PFSK-1 (cell line): ENCODE measurements around the gene ATP8B4.

ENCODE experiments used
- FOXP2 ChIP-seq: optimal IDR thresholded peaks from 2 replicates; pipeline ENCODE3; 2011; ENCODE audit warnings: borderline replicate concordance, control low read depth, inconsistent platforms; ENCODE audit not compliant: insufficient read depth; ENCODE audit errors: extremely low read length, extremely low read depth
- POLR2AphosphoS5 ChIP-seq: IDR thresholded peaks from 2 replicates; pipeline ENCODE4 v1.6.1; 2012; ENCODE audit warnings: low read depth, mild to moderate bottlenecking, control low read depth, low read length, moderate library complexity
- SIN3A ChIP-seq: IDR thresholded peaks from 2 replicates; pipeline ENCODE4 v1.6.1; 2012; ENCODE audit warnings: mild to moderate bottlenecking, low read length, moderate library complexity, borderline replicate concordance; ENCODE audit not compliant: insufficient read depth
- TAF1 ChIP-seq: IDR thresholded peaks from 2 replicates; pipeline ENCODE4 v1.6.1; 2012; ENCODE audit warnings: low read length, control low read depth, borderline replicate concordance; ENCODE audit not compliant: insufficient read depth
- TF ChIP-seq, protein P1 (sequence below), 2 experiments: IDR thresholded peaks; 2 replicates each; pipeline versions ENCODE4 v1.6.1 to v1.8.0; 2011 to 2012; ENCODE audit warnings: low read depth in 2 of 2, low read length in 2 of 2, control low read depth in 1 of 2, inconsistent platforms in 1 of 2, mild to moderate bottlenecking in 1 of 2, moderate library complexity in 1 of 2; ENCODE audit not compliant: insufficient read depth in 1 of 2

DNA sequence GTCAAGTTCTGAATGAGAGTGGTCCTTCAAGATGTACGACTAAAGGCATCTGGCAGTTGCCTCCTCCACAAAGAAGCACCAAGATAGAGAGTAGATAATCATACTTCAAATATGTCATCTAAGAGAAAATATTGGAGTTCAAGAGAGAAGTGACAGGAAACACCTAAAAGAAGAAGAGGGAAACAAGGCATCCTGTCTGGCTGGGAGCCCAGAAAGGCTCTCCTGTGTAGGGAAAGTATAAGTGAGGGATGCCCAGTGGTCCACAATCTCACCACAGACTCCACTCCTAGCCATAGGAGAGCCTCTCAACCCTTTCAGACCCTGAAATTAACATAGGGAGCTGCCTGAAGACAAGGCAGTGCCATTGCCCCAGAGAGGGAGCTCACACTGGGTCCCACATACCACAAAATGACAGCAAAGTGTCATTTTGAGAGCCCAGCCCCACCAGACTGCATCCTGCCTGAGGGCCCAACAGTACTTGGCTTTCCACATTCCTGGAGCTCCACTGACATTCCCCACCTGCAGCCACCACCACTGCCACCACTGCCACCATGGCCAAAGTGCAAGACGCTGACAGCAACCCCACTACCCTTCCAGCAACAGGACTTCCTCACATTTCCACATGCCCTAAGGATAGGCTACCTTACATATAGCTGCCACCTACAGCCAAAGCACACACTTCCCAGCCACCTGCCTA lies 210.6 kb downstream of the ATP8B4 start:
- TF ChIP-seq TAF1: no peak
- TF ChIP-seq POLR2AphosphoS5: no peak
- TF ChIP-seq, protein P1, sequence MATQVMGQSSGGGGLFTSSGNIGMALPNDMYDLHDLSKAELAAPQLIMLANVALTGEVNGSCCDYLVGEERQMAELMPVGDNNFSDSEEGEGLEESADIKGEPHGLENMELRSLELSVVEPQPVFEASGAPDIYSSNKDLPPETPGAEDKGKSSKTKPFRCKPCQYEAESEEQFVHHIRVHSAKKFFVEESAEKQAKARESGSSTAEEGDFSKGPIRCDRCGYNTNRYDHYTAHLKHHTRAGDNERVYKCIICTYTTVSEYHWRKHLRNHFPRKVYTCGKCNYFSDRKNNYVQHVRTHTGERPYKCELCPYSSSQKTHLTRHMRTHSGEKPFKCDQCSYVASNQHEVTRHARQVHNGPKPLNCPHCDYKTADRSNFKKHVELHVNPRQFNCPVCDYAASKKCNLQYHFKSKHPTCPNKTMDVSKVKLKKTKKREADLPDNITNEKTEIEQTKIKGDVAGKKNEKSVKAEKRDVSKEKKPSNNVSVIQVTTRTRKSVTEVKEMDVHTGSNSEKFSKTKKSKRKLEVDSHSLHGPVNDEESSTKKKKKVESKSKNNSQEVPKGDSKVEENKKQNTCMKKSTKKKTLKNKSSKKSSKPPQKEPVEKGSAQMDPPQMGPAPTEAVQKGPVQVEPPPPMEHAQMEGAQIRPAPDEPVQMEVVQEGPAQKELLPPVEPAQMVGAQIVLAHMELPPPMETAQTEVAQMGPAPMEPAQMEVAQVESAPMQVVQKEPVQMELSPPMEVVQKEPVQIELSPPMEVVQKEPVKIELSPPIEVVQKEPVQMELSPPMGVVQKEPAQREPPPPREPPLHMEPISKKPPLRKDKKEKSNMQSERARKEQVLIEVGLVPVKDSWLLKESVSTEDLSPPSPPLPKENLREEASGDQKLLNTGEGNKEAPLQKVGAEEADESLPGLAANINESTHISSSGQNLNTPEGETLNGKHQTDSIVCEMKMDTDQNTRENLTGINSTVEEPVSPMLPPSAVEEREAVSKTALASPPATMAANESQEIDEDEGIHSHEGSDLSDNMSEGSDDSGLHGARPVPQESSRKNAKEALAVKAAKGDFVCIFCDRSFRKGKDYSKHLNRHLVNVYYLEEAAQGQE (IDR thresholded peaks at IDR 0.05; ENCODE audit: insufficient read depth in 1 of 2, low read depth in 2 of 2, low read length in 2 of 2): no peak
- no peak for TF ChIP-seq SIN3A
- no peak for TF ChIP-seq FOXP2
